Stimulated activated CD8-positive, alpha-beta memory T cell treated with anti-CD3 and anti-CD28 coated beads, Interleukin-15, amount 100 ng/mL, for 24 hours (primary cell): ENCODE results near the gene NKG7.

ENCODE experiments used
- DNase-seq: peaks from one replicate; pipeline ENCODE4 v3.0.0-alpha.2; 2020; ENCODE audit warnings: low read depth

The NKG7 gene

GRCh38 chr19:51337141-51337860, 35.2 kb downstream of the NKG7 start:
- DNase-seq = no peak

DNA sequence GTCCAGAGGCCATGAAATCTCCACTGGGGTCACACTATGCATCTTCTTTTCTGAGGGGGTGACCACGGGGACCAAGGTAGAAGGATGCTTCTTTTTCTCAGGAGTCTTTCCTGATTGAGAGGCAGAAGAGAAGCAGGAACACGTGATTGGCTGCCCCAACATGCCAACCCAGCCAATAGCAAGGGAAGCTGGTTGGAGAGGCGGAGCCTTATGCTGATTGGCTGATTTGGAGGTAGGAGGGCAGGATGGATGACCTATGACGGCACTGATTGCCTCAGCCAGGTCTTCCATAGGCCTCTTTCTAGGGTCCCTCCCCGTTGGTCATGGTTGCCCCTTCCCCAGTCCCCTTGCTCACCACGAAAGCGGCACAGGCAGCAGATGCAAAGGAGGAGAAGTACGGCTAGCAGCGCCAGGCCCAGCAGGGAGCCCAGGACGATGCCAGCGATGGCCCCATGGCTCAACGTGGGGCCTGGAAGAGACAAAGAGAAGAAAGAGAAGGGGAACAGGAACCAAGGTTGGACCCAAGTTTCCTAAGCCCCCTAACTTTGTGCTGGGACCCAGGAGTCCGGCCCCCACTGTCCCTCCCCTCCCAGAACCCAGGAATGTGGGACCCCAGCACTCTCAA, 38.5 kb downstream of the NKG7 start:
- DNase-seq = no peak

GRCh38 chr19:51331716-51332115, 40.7 kb downstream of the NKG7 start:
- DNase-seq = no peak

DNA sequence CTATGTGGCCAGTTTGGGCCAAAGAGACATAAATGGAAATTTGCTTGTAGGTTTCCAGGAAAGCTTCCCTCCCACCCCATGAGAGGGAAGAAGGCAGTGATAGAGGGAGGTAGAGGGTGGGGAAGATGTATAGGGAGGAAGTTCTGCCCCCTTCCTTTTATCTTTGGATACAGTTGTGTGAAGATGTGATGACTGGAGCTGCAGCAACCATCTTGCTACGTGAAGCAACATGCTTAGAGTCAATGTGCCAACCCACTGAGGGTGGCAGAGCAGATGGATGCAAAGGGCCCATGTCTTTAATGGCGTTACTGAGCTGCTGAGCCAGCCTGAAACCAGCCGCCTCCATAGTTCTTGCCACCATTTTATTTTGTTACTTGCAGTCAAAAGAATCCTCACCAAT, 41.3 kb downstream of the NKG7 start:
- DNase-seq = no peak

DNA sequence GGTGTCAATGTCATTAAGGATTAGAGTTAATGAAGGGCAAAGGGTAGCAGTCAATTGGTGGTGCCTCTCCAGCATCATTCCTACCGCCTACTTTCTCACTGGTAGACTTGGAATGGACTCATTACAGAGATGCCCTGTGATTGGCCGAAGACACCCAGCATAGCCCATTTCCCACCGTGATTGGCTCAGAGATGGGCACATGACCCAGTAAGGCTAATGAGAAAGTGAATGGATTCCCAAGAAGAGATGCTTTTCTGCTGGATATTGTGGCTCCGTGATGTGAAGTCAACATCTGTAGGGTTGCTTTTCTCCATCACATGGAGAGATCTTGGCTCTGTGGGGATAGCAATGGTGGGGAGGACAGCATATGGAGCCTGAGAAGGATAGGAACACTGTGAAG, 42.1 kb downstream of the NKG7 start:
- DNase-seq = no peak

GRCh38 chr19:51329411-51329810, 43.0 kb downstream of the NKG7 start:
- DNase-seq = no peak

DNA sequence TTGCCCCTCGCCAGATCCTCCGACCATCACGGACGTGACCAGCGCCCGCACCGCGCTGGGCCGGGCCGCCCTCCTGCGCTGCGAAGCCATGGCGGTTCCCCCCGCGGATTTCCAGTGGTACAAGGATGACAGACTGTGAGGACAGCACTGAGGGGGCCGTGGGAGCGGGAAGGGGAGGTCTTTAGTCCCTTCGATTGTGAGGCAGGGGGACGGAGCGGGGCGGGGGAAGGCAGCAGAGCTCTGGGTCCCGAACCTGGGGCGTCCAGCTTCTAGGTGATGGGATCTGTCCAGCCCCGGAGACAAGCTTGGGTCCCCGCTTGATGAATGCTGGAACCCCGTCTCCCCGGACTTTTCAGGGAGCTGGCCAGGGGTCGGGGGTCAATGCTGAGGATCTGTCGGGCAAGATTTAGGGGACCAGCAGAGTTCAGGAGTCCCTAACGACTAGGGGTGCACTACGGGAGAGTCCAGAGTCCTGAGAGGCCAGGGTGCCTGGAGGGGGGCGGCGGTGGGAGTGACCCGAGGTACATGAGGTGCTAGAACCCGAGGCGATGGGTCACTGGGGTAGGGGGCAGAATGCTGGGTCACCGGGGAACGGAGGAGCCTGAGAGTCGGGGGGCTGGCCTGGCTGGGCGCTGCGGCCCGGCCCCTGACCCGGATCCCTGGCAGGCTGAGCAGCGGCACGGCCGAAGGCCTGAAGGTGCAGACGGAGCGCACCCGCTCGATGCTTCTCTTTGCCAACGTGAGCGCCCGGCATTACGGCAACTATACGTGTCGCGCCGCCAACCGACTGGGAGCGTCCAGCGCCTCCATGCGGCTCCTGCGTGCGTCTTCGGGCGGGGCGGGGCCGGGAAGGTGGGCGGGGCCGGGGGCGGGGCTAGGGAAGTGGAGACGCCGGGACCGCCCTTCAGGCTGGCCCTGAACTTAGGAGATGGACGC, 45.1 kb downstream of the NKG7 start:
- peak; percentile 38 for DNase-seq

GRCh38 chr19:51326216-51327065, 46.0 kb downstream of the NKG7 start:
- no peak for DNase-seq

DNA sequence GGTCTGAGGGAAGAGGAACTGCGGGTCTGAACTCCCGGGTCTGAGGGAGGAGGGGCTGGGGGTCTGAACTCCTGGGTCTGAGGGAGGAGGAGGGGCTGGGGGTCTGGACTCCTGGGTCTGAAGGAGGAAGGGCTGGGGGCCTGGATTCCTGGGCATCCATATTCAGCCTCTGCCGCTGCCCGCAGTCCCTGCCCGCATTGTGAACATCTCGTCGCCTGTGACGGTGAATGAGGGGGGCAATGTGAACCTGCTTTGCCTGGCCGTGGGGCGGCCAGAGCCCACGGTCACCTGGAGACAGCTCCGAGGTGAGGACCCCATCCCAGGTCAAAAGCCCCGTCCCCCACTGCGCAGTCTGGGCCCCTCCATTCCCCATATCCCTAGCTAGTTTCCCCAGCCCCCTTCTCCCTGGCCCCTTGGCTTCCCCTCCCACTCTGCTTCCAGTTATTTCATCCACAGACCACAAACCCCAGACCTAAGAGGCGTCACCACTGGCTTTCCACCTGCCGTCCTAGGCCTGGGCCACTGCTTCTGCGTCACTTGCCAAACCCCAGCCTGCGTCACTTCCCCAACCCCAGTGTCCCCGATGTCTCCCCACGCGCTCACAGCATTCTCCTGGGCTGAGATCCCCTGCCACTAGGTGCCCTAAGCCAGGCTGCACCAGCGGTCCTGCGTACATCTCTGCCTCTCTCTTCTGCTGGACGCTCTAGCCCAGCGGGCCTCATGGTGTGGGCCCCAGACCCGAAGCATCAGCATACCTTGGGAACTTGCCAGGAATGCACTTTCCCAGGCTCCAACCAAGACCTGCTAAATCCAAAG, 47.1 kb downstream of the NKG7 start:
- no peak for DNase-seq

- DNase-seq = no peak
These were observed 48.3 kb downstream of the NKG7 start for GRCh38 chr19:51324167-51324481.

DNA sequence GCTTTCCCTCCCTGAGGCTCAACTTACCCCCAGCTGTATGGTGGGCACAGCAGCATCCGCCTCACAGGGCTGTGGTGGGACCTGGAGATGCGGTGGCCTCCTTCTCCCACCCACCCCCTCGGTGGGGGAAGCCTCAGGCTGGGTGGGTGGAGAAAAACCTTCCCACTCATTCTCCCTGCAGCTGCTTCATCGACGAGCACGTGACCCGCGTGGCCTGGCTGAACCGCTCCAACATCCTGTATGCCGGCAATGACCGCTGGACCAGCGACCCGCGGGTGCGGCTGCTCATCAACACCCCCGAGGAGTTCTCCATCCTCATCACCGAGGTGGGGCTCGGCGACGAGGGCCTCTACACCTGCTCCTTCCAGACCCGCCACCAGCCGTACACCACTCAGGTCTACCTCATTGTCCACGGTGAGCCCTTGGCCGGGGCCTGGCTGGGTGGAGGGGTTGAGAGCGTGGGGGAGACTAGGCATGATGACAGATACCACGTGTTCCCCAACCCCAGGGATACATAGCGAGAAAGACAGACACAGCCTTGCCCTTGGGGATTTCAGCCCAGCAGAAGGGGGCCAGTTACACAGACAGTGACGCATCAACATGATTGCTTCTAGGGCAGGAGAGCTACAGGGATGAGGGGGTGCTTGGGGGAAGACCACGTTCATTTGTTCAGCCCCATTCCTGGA, 48.8 kb downstream of the NKG7 start:
- no peak for DNase-seq

DNA sequence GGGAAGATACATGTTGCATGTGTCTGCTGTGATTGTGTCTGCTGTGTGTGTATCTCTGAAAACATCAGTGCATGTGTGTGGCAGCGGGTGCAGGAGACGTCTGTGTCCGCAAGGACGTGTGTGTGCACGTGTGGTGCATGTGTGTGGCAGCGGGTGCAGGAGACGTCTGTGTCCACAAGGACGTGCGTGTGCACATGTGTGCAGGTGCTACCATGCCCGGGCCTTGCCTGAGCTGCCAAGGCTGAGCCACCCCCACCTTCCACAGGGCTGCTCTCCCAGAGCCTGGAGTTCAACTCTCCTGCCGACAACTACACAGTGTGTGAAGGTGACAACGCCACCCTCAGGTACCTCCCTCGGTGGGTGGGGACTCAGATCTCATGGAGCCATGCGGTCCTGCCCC, 50.7 kb downstream of the NKG7 start:
- DNase-seq = no peak
